HFFc6 (cell line): ENCODE results near the gene PRKD3. TPM values are rescaled to one million over a fixed set of nuclear protein-coding genes. Genes with fewer than 3 reads are reported as not detected.

ENCODE experiments used
- DNase-seq: peaks from one replicate; pipeline ENCODE4 v3.0.0-alpha.2; 2018
- H3K27ac Mint-ChIP-seq: 2 replicates; pipeline ENCODE4 v1.8.0; 2020; ENCODE audit warnings: mild to moderate bottlenecking, mixed read lengths
- H3K27me3 Mint-ChIP-seq: 2 replicates; pipeline ENCODE4 v1.8.0; 2021; ENCODE audit warnings: mild to moderate bottlenecking, moderate library complexity, mixed read lengths; ENCODE audit not compliant: insufficient read depth
- H3K36me3 Mint-ChIP-seq: 2 replicates; pipeline ENCODE4 v1.8.0; 2021; ENCODE audit warnings: low read depth, mixed read lengths
- H3K4me1 Mint-ChIP-seq: 2 replicates; pipeline ENCODE4 v1.8.0; 2020; ENCODE audit warnings: low read depth, mixed read lengths
- H3K4me3 Mint-ChIP-seq: 2 replicates; pipeline ENCODE4 v1.8.0; 2020; ENCODE audit warnings: mild to moderate bottlenecking, moderate library complexity, mixed read lengths
- H3K9me3 Mint-ChIP-seq: 2 replicates; pipeline ENCODE4 v1.8.0; 2020; ENCODE audit warnings: mild to moderate bottlenecking, mixed read lengths
- CTCF ChIP-seq: fragments of 200-600 bp; sonication (generic); IDR thresholded peaks from 2 replicates; pipeline ENCODE4 v1.5.0; 2021; ENCODE audit warnings: antibody characterized with exemption, mild to moderate bottlenecking
- total RNA-seq, 6 experiments: library from RNA; stranded (reverse); fragmentation: NEBNext Ultra II Directional; extraction: Animal tissue kit (Norgen Biotek cat#: 25700); gene quantifications; 2 replicates in 1 of 6; 3 replicates in 5 of 6; pipeline ENCODE4 v1.2.3, GENCODE V29; 2021

PRKD3 gene
- total RNA-seq, 6 experiments from 2014 or later = 19.9 to 33.7 (median 27.5) TPM

- Mint-ChIP-seq H3K9me3 (no peaks in the 10 kb centered on the region), H3K4me1 (0 out of 2 replicates have a peak, but pooled peaks cover 7% of the 10 kb centered on the region), H3K4me3 (no peak overlapping the region), H3K27me3 (no peaks in the 10 kb centered on the region; the same call in 1 of the 2 replicates), H3K36me3 (peaks cover 7% of the 10 kb centered on the region), H3K27ac (no peak overlapping the region)
- DNase-seq = no peak
- TF ChIP-seq CTCF = no peak
Measured at GRCh38 chr2:37276291-37276690, 48.3 kb downstream of the PRKD3 start.

Other genes with a start within 250 kb of the PRKD3 start
- gene HEATR5B, start 240.5 kb downstream of the PRKD3 start, total RNA-seq = 10 to 100 TPM in 5 of 6 experiments, 1 to 10 TPM in 1; 9.9 to 12.5 (median 12.1) TPM
- 10 to 100 TPM in 5 of 6 experiments, 1 to 10 TPM in 1; 8.5 to 11.9 (median 10.9) TPM for gene GPATCH11, start 240.3 kb downstream of the PRKD3 start, total RNA-seq
- 10 to 100 TPM; 42.7 to 55.2 (median 45.7) TPM for gene EIF2AK2, start 167.9 kb downstream of the PRKD3 start, total RNA-seq
- gene SULT6B1, start 136.2 kb downstream of the PRKD3 start, total RNA-seq = not detected
- gene CEBPZOS, start 128.3 kb downstream of the PRKD3 start, total RNA-seq = 10 to 100 TPM; 55.2 to 66.6 (median 63.5) TPM
- gene CEBPZ, start 93.2 kb downstream of the PRKD3 start, total RNA-seq = 10 to 100 TPM; 36.9 to 50.2 (median 40.7) TPM
- 10 to 100 TPM; 10.2 to 13.6 (median 12.1) TPM for gene NDUFAF7, start 93.2 kb downstream of the PRKD3 start, total RNA-seq
- gene QPCT, start 19.8 kb upstream of the PRKD3 start, total RNA-seq = 1 to 10 TPM; 4.4 to 7.2 (median 5.4) TPM